WERI-Rb-1 (cell line): ENCODE measurements around the gene SH3RF1.

Source experiments
- DNase-seq: peaks from one replicate; pipeline ENCODE4 v3.0.0-alpha.2; 2020
- H3K27ac ChIP-seq: fragments of 250-450 bp; sonication (Bioruptor Pico); 2 replicates; pipeline ENCODE4 v1.5.1; 2020; ENCODE audit warnings: mild to moderate bottlenecking, moderate library complexity
- H3K27me3 ChIP-seq: fragments of 250-450 bp; sonication (Bioruptor Pico); 2 replicates; pipeline ENCODE4 v1.5.1; 2021; ENCODE audit warnings: mild to moderate bottlenecking, low read depth, moderate library complexity; ENCODE audit not compliant: insufficient read depth, severe bottlenecking
- H3K36me3 ChIP-seq: fragments of 250-450 bp; sonication (Bioruptor Pico); 2 replicates; pipeline ENCODE4 v1.5.1; 2020; ENCODE audit warnings: mild to moderate bottlenecking, moderate library complexity
- H3K4me3 ChIP-seq: 2 replicates; pipeline ENCODE4 v1.5.1; 2011; ENCODE audit warnings: low read depth, mild to moderate bottlenecking, control low read depth, low read length
- H3K9me3 ChIP-seq: fragments of 250-450 bp; sonication (Bioruptor Pico); 2 replicates; pipeline ENCODE4 v1.5.1; 2021; ENCODE audit warnings: mild to moderate bottlenecking, moderate library complexity; ENCODE audit not compliant: severe bottlenecking
- CTCF ChIP-seq: IDR thresholded peaks from 2 replicates; pipeline ENCODE4 v1.5.1; 2011; ENCODE audit warnings: low read depth, mild to moderate bottlenecking, control low read depth, inconsistent platforms, low read length

SH3RF1 gene

GRCh38 chr4:169215656-169216055 is 55.1 kb downstream of the SH3RF1 start:
- H3K27me3 ChIP-seq = no peaks in the 10 kb centered on the region
- H3K27ac ChIP-seq = no peak overlapping the region
- no peaks in the 10 kb centered on the region for H3K9me3 ChIP-seq
- DNase-seq = no peak
- no peak for TF ChIP-seq CTCF
- no peak overlapping the region for H3K4me3 ChIP-seq
- no peaks in the 10 kb centered on the region for H3K36me3 ChIP-seq

- DNase-seq = no peak
- H3K27me3 ChIP-seq = no peaks in the 10 kb centered on the region
- no peak overlapping the region for H3K27ac ChIP-seq
- H3K9me3 ChIP-seq = no peaks in the 10 kb centered on the region
- H3K4me3 ChIP-seq = no peak overlapping the region
- no peaks in the 10 kb centered on the region for H3K36me3 ChIP-seq
- no peak for TF ChIP-seq CTCF
Observed at GRCh38 chr4:169212981-169213380, 57.8 kb downstream of the SH3RF1 start.

GRCh38 chr4:169210504-169211118 is 60.1 kb downstream of the SH3RF1 start:
- no peak overlapping the region for H3K4me3 ChIP-seq
- TF ChIP-seq CTCF = no peak
- H3K9me3 ChIP-seq = no peaks in the 10 kb centered on the region
- no peak overlapping the region for H3K27ac ChIP-seq
- no peaks in the 10 kb centered on the region for H3K36me3 ChIP-seq
- no peaks in the 10 kb centered on the region for H3K27me3 ChIP-seq
- no peak for DNase-seq

- TF ChIP-seq CTCF = no peak
- Histone ChIP-seq H3K27me3 (no peaks in the 10 kb centered on the region), H3K9me3 (no peaks in the 10 kb centered on the region), H3K36me3 (no peaks in the 10 kb centered on the region), H3K27ac (no peak overlapping the region), H3K4me3 (no peak overlapping the region)
- DNase-seq = no peak
Observed at GRCh38 chr4:169209388-169209883, 61.3 kb downstream of the SH3RF1 start.

GRCh38 chr4:169208516-169208915 is 62.2 kb downstream of the SH3RF1 start:
- no peaks in the 10 kb centered on the region for H3K9me3 ChIP-seq
- DNase-seq = no peak
- H3K4me3 ChIP-seq = no peak overlapping the region
- H3K27me3 ChIP-seq = no peaks in the 10 kb centered on the region
- TF ChIP-seq CTCF = no peak
- H3K36me3 ChIP-seq = no peaks in the 10 kb centered on the region
- no peak overlapping the region for H3K27ac ChIP-seq

GRCh38 chr4:169208090-169208455 is 62.7 kb downstream of the SH3RF1 start:
- TF ChIP-seq CTCF = no peak
- no peak for DNase-seq
- H3K27me3 ChIP-seq = no peaks in the 10 kb centered on the region
- H3K9me3 ChIP-seq = no peaks in the 10 kb centered on the region
- no peak overlapping the region for H3K27ac ChIP-seq
- H3K36me3 ChIP-seq = no peaks in the 10 kb centered on the region
- H3K4me3 ChIP-seq = no peak overlapping the region
